Activated naive CD8-positive, alpha-beta T cell treated with anti-CD3 and anti-CD28 coated beads, Interleukin-2, amount 10 ng/mL, durations not matched to agents 7 days and 5 days (primary cell): ENCODE data around the gene MCOLN3. TPM values are rescaled to one million over a fixed set of nuclear protein-coding genes. Genes with fewer than 3 reads are reported as not detected.
"Not testable (repeated sequence)": the region's sequence is repeated elsewhere in the genome, so short reads cannot be mapped to it uniquely, and the experiment has no call there.

Experiments used
- ATAC-seq: fragments of 150-1000 bp; cut with Tn5 transposase; one replicate; pipeline ENCODE4 v1.10.0; 2021; ENCODE audit warnings: low read depth, moderate library complexity
- POLR2A ChIA-PET: fragments of 350-600 bp; sonication (Branson Sonifier 250); formaldehyde crosslinking; loops from one replicate; lab custom pipeline; 2021; ENCODE audit warnings: antibody characterized with exemption; lab: Charles Lee
- DNase-seq: peaks from one replicate; pipeline ENCODE4 v3.0.0; 2021
- H3K27ac Mint-ChIP-seq: one replicate; pipeline ENCODE4 v1.8.0; 2022; ENCODE audit warnings: mild to moderate bottlenecking, mixed read lengths
- H3K27me3 Mint-ChIP-seq: one replicate; pipeline ENCODE4 v1.8.0; 2022; ENCODE audit warnings: mild to moderate bottlenecking, moderate library complexity, mixed read lengths
- H3K36me3 Mint-ChIP-seq: one replicate; pipeline ENCODE4 v1.8.0; 2021; ENCODE audit warnings: mild to moderate bottlenecking, mixed read lengths
- H3K4me1 Mint-ChIP-seq: one replicate; pipeline ENCODE4 v1.8.0; 2021; ENCODE audit warnings: mixed read lengths
- H3K4me3 Mint-ChIP-seq: one replicate; pipeline ENCODE4 v1.8.0; 2022; ENCODE audit warnings: mild to moderate bottlenecking, moderate library complexity, mixed read lengths
- H3K9me3 Mint-ChIP-seq: one replicate; pipeline ENCODE4 v1.8.0; 2021; ENCODE audit warnings: mixed read lengths
- total RNA-seq, 2 experiments: library from RNA; stranded (reverse); gene quantifications; one replicate each; pipeline ENCODE4 v1.2.3, GENCODE V29; 2021

MCOLN3 gene
- total RNA-seq, 2 experiments from 2014 or later, result 2.1 to 2.2 TPM

- Mint-ChIP-seq H3K4me3 (peak within 1 kb of the TSS; percentile 88), H3K36me3 (peaks cover 15% of the 10 kb centered on the region), H3K4me1 (peaks cover 38% of the 10 kb centered on the region), H3K27me3 (peaks cover 18% of the 10 kb centered on the region), H3K9me3 (no peaks in the 10 kb centered on the region), H3K27ac (peak within 1 kb of the TSS; percentile 85)
- DNase-seq (peak; percentile 76), ATAC-seq (peak; percentile 74)
- POLR2A ChIA-PET, result interaction anchor here (1.0 to 2.0 kb wide), 3 partner anchors 9 to 261 kb away, joined by 3 to 4 read pairs (median 3); no protein-coding TSS in a partner anchor
Observed at GRCh38 chr1:84996846-84997666, 51.2 kb downstream of the MCOLN3 start, which contains the start of gene MCOLN2. TSS of gene MCOLN2 (minus strand) at chr1:84997113. CDS start at chr1:84996872, 241 bp downstream.

- no peak for ATAC-seq
- peak overlapping the region; percentile 88 for H3K4me3 Mint-ChIP-seq
- H3K27ac Mint-ChIP-seq, result peak overlapping the region; percentile 85
- no peak for DNase-seq
- H3K27me3 Mint-ChIP-seq, result peaks cover 15% of the 10 kb centered on the region
- POLR2A ChIA-PET, result interaction anchor here (1.0 to 2.0 kb wide), 3 partner anchors 10 to 262 kb away, joined by 3 to 4 read pairs (median 3); no protein-coding TSS in a partner anchor
- peaks cover 41% of the 10 kb centered on the region for H3K4me1 Mint-ChIP-seq
- peaks cover 15% of the 10 kb centered on the region for H3K36me3 Mint-ChIP-seq
- H3K9me3 Mint-ChIP-seq, result no peaks in the 10 kb centered on the region
Observed at GRCh38 chr1:84995484-84996334, 52.6 kb downstream of the MCOLN3 start.

GRCh38 chr1:84991097-84991920 lies 57.0 kb downstream of the MCOLN3 start:
- H3K9me3 Mint-ChIP-seq, result no peaks in the 10 kb centered on the region
- DNase-seq, result no peak
- H3K4me3 Mint-ChIP-seq, result no peak overlapping the region
- H3K36me3 Mint-ChIP-seq, result peaks cover 13% of the 10 kb centered on the region
- POLR2A ChIA-PET, result no interaction called here
- ATAC-seq, result no peak
- peaks cover 34% of the 10 kb centered on the region for H3K4me1 Mint-ChIP-seq
- no peak overlapping the region for H3K27ac Mint-ChIP-seq
- H3K27me3 Mint-ChIP-seq, result no peaks in the 10 kb centered on the region

GRCh38 chr1:84988588-84988987 lies 59.7 kb downstream of the MCOLN3 start:
- Mint-ChIP-seq H3K27ac (peak overlapping the region; percentile 70), H3K4me3 (peak overlapping the region; percentile 61), H3K4me1 (peaks cover 27% of the 10 kb centered on the region), H3K27me3 (no peaks in the 10 kb centered on the region), H3K36me3 (peaks cover 24% of the 10 kb centered on the region), H3K9me3 (no peaks in the 10 kb centered on the region)
- POLR2A ChIA-PET, result no interaction called here
- DNase-seq (no peak), ATAC-seq (peak; percentile 73)

GRCh38 chr1:84986561-84986960 lies 61.7 kb downstream of the MCOLN3 start:
- POLR2A ChIA-PET, ATAC-seq, H3K27me3 Mint-ChIP-seq, H3K27ac Mint-ChIP-seq, DNase-seq, H3K4me3 Mint-ChIP-seq, H3K9me3 Mint-ChIP-seq: not testable (repeated sequence)
- H3K4me1 Mint-ChIP-seq, result peaks cover 15% of the 10 kb centered on the region
- peaks cover 20% of the 10 kb centered on the region for H3K36me3 Mint-ChIP-seq

- no peak for ATAC-seq
Observed at GRCh38 chr1:84985365-84985764, 62.9 kb downstream of the MCOLN3 start.

GRCh38 chr1:84982395-84982794 lies 65.9 kb downstream of the MCOLN3 start:
- H3K9me3 Mint-ChIP-seq, result peaks cover 15% of the 10 kb centered on the region
- no peak overlapping the region for H3K4me3 Mint-ChIP-seq
- no peak for ATAC-seq
- H3K36me3 Mint-ChIP-seq, result peaks cover 42% of the 10 kb centered on the region
- peaks cover 8% of the 10 kb centered on the region for H3K4me1 Mint-ChIP-seq
- DNase-seq, result no peak
- no peak overlapping the region for H3K27ac Mint-ChIP-seq
- H3K27me3 Mint-ChIP-seq, result no peaks in the 10 kb centered on the region
- POLR2A ChIA-PET, result no interaction called here

More at GRCh38 chr1:84985365-84985764, 62.9 kb downstream of the MCOLN3 start:
- POLR2A ChIA-PET, result no interaction called here
- DNase-seq, result no peak
- Mint-ChIP-seq H3K27me3 (no peaks in the 10 kb centered on the region), H3K9me3 (peaks cover 4% of the 10 kb centered on the region), H3K27ac (no peak overlapping the region), H3K4me3 (no peak overlapping the region), H3K36me3 (peaks cover 25% of the 10 kb centered on the region), H3K4me1 (peaks cover 12% of the 10 kb centered on the region)

- H3K9me3 Mint-ChIP-seq, result peaks cover 12% of the 10 kb centered on the region
- H3K36me3 Mint-ChIP-seq, result peaks cover 26% of the 10 kb centered on the region
- H3K4me1 Mint-ChIP-seq, result peaks cover 39% of the 10 kb centered on the region
- DNase-seq (no peak), ATAC-seq (no peak)
- POLR2A ChIA-PET, result no interaction called here
- no peak overlapping the region for H3K27ac Mint-ChIP-seq
- H3K27me3 Mint-ChIP-seq, result no peaks in the 10 kb centered on the region
- no peak overlapping the region for H3K4me3 Mint-ChIP-seq
Observed at GRCh38 chr1:84975035-84975434, 73.3 kb downstream of the MCOLN3 start.

GRCh38 chr1:84973498-84974334 lies 74.6 kb downstream of the MCOLN3 start:
- H3K9me3 Mint-ChIP-seq, result peaks cover 5% of the 10 kb centered on the region
- POLR2A ChIA-PET, result no interaction called here
- H3K4me3 Mint-ChIP-seq, result no peak overlapping the region
- DNase-seq (no peak), ATAC-seq (no peak)
- peaks cover 25% of the 10 kb centered on the region for H3K36me3 Mint-ChIP-seq
- H3K27ac Mint-ChIP-seq, result peak overlapping the region; percentile 47
- no peaks in the 10 kb centered on the region for H3K27me3 Mint-ChIP-seq
- H3K4me1 Mint-ChIP-seq, result peaks cover 45% of the 10 kb centered on the region

- peaks cover 41% of the 10 kb centered on the region for H3K4me1 Mint-ChIP-seq
- POLR2A ChIA-PET, result interaction anchor here (1.3 kb wide), 2 partner anchors 13 to 14 kb away, joined by 4 read pairs; no protein-coding TSS in a partner anchor
- peaks cover 22% of the 10 kb centered on the region for H3K36me3 Mint-ChIP-seq
- no peaks in the 10 kb centered on the region for H3K27me3 Mint-ChIP-seq
- peak overlapping the region; percentile 69 for H3K27ac Mint-ChIP-seq
- peaks cover 2% of the 10 kb centered on the region for H3K9me3 Mint-ChIP-seq
- DNase-seq (no peak), ATAC-seq (peak; percentile 72)
- H3K4me3 Mint-ChIP-seq, result peak overlapping the region; percentile 66
Observed at GRCh38 chr1:84972377-84972987, 75.8 kb downstream of the MCOLN3 start.

- POLR2A ChIA-PET, result interaction anchor here (1.3 kb wide), 2 partner anchors 12 to 14 kb away, joined by 4 read pairs; no protein-coding TSS in a partner anchor
- H3K27ac Mint-ChIP-seq, result peak overlapping the region; percentile 69
- H3K27me3 Mint-ChIP-seq, result no peaks in the 10 kb centered on the region
- DNase-seq (no peak), ATAC-seq (no peak)
- H3K4me3 Mint-ChIP-seq, result peak overlapping the region; percentile 66
- H3K36me3 Mint-ChIP-seq, result peaks cover 21% of the 10 kb centered on the region
- H3K9me3 Mint-ChIP-seq, result peaks cover 2% of the 10 kb centered on the region
- H3K4me1 Mint-ChIP-seq, result peaks cover 41% of the 10 kb centered on the region
Observed at GRCh38 chr1:84971957-84972356, 76.3 kb downstream of the MCOLN3 start.
